HG03521 (cell line): Measurements from ENCODE around the gene KAZN.
"Not testable (repeated sequence)": the region's sequence is repeated elsewhere in the genome, so short reads cannot be mapped to it uniquely, and the experiment has no call there.

Experiments
- ATAC-seq: cut with Tn5 transposase; IDR thresholded peaks from one replicate; pipeline ENCODE4 v1.9.1; 2021; ENCODE audit warnings: mild to moderate bottlenecking, moderate library complexity; ENCODE audit not compliant: unreplicated experiment

Gene KAZN

DNA sequence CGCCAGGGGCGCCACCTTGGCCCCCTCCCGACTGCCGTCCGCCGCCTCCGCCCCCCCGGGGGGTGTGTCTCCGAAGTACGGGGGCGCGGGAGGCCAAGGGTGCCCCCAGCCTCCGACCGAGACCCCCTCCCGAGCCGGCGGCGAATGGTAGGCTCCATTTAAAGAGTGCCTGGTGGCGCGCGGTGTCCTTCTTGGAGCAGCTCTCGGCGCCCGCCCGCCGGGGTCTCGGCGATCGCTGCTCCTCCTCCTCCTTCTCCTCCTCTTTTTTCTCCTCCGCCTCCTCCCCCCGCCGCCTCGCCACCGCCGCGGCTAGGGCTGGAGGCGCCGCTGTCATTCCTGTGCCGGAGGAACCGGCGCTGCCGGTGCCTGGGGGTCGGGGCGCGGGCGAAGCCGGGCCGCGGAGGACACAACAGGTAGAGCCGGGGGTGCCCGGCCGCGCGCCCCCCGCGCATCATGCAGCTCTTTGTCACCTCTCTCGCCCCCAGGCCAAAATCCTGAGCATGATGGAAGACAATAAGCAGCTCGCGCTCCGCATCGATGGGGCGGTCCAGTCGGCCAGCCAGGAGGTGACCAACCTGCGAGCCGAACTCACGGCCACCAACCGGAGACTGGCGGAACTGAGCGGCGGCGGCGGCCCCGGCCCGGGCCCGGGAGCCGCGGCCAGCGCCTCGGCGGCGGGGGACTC is at the start of gene KAZN:
KAZN (plus strand) TSS at position 188 of the 685 bp plus-strand sequence.
- no peak for ATAC-seq

DNA sequence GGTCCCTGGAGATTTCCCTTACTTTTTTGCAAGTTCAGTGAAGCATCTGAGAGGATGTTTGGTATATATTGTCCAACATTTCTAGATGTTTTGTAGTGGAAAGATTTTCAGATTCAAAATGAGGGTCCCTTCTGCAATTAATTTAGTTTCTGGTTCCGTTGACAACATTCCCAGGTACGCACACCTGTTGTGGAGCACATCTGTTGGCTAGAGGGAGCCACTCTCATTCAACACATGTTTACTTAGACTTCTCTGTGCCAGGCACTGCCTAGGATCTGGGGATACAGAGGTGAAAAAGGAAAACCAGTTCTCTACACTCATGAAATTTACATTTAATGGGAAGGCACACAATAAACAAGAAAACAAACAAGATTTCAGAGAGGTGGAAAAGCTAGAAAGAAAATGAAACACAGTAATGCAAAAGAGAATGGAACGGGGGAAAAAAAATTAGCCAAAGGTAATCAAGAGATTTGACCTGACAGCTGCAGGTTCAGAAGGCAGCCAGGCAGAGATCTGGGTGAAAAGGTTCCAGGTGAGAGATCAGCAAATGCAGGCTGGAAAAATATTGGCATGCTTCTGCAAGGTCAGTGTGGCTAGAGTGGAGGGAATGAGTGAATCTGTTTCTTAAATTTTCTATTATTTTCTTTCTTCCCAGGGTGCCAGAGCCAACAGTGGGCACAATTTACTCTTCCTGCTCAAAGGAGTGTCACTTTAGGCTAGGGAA is 48.4 kb upstream of the KAZN start:
- ATAC-seq: no peak

DNA sequence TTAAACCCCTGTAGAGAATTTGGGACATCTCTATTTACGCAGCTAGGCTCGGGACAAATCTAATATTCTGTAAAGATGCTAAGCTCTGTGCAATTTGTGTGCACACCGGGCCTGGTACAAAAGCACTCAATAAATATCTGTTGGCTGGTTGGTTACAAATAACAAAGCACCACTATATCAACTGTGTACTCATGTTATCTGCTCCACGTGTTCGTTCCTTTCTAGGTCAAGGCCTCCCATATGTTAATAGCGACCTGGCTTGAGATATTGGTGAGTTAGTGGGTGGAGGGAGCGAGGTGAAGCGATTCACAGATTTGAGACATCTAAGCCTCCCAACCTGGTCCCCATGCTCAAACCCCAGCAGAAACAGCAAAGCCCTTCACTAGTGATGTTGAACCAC is 47.1 kb upstream of the KAZN start:
- no peak for ATAC-seq

DNA sequence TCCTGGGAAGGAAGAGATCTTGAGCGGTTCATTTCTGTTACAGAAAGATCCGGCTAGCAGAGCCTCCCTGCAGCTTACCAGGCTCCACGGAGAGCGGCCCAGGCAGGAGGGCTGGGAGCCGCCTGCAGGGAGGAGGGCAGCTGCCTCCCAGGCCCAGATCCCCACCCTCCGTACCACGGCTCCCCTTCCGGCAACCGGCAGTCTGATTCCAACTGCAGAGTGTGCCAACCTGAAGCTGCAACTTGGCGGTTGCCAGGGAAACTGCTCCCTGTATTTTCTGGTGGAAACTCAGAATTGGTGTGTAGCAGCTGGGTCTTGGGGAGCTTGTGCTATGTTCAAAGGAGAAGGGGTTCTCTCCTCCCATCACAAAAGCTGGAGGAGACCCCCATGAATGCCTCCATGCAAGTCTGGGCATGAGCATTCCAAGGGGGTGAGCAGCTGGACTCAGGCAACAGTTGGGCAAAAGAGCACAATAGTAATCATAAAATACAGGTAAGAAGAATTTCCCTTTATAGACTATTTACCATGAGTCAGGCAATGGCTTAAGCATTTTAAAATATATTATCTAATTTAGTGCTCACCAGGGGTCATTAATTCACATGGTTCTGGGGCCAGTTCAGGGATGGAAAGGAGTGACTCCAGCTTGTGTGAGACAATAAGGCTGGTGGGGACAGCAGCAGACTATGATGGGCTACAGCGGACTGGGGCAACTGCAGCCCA is 46.1 kb upstream of the KAZN start:
- ATAC-seq: no peak

DNA sequence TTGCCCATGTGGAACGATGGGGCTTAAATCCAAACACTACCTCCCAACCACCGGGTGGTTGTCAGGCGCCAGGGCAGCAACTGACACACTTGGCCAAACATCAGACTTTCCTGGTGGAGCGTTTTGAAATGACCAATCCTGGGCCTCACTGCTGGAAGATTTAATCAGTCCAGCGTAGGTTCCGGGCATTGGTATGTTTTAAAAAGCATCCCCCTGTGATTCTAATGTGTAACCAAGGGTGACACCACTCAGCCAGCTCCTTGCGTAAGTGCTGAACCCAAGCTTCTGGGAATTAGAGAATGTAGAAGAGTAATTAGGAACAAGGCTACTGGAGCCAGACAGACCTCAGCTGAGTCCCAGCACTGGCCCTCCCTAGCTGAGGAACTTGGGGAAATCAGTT is 44.8 kb upstream of the KAZN start:
- ATAC-seq: no peak

DNA sequence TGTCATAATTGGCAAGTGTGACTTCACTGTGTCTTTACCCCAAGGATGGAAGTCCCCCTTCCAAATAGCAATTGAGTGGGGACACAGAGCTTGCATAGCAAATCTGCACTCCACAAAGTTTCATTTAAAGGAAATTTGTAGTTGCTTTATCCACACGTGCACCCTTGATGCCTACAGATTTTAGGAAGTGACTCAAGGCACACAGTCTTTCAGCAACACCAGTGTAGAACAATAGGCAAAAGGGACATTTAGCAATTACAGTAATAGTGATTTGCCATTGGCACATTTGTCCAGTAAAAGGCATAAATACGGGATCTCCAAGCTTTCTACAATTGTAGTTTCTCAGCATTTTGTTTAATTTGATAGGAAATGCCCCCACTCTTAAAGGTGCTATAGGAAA is 43.4 kb upstream of the KAZN start:
- ATAC-seq: no peak

DNA sequence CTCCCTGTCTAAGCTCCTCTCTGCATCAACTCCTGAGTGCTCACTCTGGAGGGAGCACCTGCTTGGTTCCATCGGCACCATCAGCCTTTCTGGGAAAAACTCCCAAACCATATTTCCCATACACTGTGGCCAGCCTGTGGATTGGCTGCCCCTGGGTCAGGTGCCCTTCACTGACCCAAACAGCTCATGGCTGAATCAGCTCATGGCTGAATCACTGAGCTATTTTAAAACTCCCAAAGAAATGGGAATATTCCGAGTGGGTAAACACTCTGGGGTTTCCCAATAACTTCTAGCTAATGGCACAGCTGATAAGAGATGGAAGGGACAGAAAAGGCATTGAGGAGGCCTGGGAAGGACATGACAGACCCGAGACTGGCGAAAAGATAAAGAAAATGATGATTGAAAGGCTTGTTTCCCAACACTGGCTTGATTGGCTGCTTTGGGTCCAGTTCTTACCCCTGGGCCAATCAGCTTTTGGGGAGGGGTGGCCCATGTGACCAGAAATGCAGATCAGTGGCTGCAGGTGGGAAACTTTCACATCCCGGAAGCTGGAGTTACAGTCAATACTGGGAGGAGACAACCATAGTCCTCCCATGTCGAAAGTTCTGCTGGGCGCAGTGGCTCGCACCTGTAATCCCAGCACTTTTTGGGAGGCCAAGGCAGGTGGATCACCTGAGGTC is 37.3 kb upstream of the KAZN start:
- no peak for ATAC-seq

DNA sequence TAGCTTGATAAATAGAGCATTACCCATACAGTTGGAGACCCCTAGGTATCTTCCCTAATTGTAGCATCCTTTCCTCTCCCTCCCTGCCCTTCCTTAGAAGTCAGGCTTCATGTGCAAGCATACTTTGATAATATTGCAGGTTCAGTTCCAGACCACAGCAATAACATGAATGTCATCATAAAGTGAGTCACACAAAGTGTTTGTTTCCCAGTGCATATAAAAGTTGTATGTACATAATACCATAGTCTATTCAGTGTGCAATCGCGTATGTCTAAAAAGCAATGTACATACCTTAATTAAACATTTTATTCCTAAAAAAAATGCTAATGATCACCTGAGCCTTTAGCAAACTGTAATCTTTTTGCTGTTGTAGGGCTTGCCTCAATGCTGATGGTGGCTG is 33.4 kb upstream of the KAZN start:
- no peak for ATAC-seq

DNA sequence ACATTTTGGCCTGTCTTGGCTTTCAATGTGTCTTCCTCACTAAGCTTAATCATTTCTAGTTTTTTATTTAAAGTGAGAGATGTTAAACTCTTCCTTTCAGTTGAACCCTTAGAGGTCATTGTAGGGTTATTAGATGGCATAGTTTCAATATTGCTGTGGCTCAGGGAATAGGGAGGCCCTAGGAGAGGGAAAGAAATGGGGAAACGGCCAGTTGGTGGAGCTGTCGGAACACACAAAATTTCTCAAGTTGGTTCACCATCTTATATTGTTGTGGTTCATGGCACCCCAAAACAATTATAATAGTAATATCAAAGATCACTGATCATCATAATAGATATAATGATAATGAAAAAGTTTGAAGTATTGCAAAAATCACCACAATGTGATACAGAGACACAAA is 31.4 kb upstream of the KAZN start:
- ATAC-seq: no peak

DNA sequence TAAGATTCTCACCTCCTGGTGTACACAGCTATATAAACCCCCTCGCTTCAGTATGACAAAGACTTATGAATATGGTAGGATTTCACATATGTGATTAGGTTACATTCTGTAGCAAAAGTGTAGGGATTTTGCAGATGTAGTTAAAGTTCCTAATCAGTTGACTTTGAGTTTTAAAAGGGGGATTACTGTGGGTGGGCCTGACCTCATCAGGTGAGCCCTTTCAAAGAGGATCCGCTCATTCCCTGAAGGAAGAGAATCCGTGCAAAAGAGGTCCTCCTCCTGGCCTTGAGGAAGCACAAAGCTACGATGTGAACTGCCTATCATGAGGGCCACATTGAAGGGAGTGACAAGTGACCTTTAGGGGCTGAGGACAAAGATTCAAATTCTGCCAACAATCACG is 30.6 kb upstream of the KAZN start:
- ATAC-seq: no peak

DNA sequence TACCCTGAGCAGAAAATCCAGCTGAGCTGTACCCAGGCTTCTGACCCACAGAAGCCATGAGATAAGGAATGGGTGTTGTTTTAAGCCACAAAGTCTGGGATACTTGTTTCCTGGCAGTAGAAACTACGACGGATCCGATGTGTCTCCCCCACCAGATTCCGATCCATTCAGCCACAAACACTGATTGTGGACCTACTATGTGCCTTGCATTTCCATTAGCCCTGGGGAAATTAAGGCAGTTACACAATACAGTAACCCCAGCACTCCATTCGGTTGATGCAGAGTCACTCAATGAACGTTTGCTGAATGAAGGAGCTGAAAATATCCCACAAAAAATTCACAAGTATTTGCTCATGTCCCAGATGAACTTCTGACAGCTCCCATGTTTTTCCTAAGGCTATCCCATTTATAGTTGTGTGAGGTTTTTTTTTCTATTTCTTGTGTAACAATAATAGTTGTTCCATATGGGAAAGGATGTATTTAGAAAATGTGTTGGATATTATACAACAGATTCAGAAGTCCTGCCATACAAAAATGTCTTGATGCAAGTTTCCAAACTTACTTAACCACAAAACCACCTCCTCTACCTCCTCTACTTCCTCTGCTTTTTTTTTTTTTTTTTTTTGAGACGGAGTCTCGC is 29.6 kb upstream of the KAZN start:
- ATAC-seq: no peak

DNA sequence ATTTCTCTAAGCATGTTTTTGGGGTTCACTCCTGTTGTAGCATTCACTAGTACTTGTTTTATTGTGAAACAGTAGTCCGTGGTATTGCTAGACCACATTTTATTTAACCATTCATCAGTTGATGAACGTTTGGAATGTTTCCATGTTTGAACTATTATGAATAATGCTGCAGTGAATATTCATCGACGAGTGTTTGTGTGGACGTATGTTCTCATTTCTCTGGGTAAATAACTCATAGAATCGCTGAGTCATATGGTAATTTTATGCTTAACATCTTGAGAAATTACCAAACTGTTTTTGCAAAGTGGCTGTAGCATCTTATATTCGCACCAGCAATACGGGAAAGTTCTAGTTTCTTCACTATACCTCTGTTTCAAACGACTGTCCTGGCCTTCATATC is 28.0 kb upstream of the KAZN start:
- ATAC-seq: no peak

DNA sequence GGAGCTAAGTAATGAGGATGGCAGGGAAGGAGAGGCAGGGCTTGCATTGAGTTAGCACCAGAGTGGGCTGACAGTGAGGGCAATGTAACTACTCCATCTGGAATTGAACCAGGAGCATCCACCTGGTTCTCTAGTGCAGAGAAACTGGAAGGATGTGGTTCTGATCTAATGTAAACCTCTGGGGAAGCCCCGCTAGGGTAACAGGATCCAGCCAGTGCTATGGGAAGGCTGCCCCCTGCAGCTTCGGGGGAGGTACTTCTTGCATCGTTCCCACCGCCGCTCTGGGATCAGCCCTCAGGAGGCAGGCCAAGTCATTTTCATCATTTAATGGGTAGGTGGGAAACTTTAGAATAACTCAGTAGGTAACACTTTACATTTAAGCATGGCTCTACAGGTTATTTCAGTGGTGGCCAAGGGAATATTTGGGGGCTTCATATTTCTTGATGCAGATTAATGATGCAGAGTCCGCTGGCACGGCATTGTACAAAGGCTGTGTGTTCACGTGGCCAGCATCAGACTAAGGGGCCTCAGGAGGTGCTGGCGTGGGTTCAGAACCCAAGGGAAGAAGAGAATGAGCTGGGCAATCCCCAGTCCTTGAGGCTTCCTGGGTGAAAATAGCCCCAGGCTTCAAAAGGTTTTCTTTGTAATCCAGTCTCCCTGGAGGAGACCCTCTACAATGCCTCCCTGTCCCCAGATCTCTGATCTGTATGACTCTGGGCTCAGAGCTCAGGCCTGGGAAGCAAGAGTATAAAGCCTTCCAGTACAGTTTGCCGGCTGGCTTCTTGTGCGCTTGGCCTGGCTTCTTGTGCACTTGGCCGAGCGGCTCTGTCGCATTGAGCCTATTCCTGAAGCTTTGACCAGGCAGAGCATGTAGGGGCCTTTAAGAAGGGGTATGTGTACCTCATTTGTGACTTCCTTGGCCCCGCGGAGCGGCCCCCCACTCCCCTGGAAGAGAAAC is 26.4 kb upstream of the KAZN start:
- ATAC-seq: no peak

DNA sequence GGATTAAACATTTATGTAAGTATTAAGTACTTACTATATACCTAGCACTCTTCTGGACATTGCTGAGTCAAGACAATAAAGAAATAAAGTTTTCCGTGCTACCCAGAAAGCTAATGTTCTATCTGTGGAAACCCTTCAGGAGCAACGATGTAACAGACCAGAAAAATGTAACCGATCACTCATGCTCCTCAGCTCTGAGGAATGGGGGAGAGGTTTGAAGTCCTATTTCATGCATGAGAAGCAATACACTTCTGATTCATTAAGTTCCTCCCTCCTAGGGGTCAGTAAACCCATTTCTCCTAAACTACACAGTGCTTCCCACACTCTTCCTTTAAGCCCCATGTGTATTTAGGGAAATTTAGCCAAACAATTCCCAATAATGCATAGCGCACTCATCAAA is 25.6 kb upstream of the KAZN start:
- ATAC-seq: no peak

DNA sequence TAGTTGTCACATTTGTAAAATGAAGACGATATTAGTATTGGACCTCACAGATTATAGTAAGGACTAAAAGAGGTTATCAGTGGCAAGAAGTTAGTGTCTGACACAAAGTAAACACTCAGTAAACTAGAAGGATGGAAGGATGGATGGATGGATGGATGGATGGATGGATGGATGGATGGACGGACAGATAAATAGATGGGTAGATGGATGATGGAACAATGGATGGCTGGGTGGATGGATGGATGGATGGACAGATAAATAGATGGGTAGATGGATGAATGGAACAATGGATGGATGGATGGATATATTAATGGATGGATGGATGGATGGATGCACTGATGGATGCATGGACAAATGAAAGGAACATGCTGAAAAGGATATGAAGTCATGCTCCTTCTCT is 22.3 kb upstream of the KAZN start:
- ATAC-seq: no peak

DNA sequence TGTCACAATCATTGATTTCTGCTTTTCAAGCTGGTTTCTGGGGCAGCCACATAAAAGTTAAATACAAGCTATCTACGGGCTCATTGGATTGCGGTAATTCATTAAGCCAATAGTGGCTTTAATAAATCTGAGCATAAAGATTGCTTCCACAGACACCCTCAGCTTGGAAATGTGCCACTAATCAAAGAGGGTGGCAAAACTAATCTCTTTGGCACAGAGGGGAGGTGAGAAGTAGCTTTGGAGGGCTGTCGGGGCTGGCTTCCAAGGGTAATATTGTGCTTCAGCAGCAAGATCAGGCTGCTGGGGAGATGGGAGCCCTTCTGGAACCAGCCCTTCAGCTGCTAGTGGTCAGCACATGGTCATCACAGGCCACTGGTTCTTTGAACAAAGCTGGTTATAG is 21.2 kb upstream of the KAZN start:
- ATAC-seq: no peak

DNA sequence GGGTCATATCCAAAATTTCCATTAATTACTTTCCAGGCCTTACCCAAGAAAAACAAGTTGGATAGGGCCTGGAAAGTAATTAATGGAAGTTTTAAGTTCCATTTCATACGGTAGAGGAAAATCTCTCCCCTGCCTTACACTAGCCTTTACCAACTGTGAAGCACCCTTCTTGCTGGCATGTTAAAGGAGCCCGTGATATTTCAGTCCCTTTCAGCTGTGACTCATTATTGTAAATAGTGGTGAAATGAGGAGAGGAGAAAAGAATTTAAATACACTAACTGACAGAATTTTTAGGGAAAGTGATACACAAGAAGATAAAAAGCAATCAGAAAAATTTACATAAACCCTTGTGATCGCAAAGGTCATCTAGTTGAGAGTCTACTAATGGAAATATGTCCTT is 20.3 kb upstream of the KAZN start:
- ATAC-seq: no peak

DNA sequence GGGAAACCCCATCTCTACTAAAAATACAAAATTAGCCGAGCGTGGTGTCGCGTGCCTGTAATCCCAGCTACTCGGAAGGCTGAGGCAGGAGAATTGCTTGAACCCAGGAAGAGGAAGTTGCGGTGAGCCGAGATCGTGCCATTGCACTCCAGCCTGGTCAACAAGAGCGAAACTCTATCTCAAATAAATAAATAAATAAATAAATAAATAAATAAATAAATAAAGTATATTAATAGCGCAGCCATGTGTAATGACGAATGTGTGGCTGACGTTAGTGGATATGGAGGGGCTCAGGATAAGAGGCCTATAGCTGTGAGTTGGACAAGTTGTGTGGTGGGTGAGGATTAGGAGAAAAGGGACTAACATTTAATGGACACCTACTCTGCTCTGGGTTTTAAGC is 18.2 kb upstream of the KAZN start:
- not testable (repeated sequence) for ATAC-seq

DNA sequence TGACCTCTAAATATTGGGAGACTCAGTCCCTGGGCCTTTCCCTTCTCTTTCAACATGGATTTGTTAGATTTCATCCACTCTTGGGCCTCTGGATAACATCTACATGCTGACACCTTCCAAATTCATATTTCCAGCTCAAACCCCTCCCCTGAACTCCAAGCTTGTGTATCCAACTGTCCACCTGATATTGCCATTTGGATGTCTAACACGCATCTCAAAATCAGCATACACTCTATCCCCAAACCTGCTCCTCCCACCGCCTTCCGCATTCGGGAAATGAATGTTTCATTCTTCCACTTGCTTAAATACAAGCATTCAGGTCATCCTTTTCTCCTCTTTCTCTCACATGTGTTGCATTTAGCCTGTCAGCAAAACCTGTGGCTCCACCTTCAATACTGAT is 17.5 kb upstream of the KAZN start:
- no peak for ATAC-seq

DNA sequence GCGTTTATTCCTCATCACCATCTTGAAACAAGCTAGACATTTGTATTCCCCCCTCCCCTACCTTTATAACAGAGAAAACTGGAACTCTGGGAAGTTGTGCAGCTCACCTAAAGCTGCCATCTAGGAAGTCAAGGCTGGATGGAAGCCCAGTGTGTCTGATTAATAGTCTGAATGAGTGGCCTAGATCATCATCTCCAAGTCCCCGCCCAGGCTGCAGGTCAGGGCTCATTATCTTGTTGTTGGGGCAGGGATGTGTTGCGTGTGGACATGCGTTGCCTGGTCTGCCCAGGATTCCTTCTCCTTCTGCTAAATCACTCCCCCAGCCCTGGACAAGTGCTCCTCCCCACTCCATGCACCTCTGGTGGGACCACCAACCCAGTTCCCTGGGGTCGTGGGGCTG is 14.7 kb upstream of the KAZN start:
- ATAC-seq: no peak
